A673 (cell line): ENCODE results near the gene LIPM.

ENCODE experiments used
- CTCF ChIP-seq: fragments of 300-800, 200-600 bp; sonication (generic); conservative IDR thresholded peaks from 2 replicates; pipeline ENCODE4 v1.5.1; 2017; ENCODE audit warnings: low read depth, mild to moderate bottlenecking, antibody characterized with exemption, low read length, moderate library complexity, mixed read lengths
- EZH2 ChIP-seq: fragments of 200-600 bp; sonication (generic); IDR thresholded peaks from 2 replicates; pipeline ENCODE4 v1.6.1; 2017; ENCODE audit warnings: borderline replicate concordance, low read depth, mild to moderate bottlenecking, mixed read lengths, antibody characterized with exemption, low read length; ENCODE audit not compliant: poor library complexity, severe bottlenecking

- TF ChIP-seq EZH2 (no peak), CTCF (no peak)
Observed at GRCh38 chr10:88762906-88763305, 39.6 kb upstream of the LIPM start.
